HG03103 (cell line): ENCODE results near the gene U2AF1.
"Not testable (repeated sequence)": the region's sequence is repeated elsewhere in the genome, so short reads cannot be mapped to it uniquely, and the experiment has no call there.

Experiments
- ATAC-seq: cut with Tn5 transposase; IDR thresholded peaks from one replicate; pipeline ENCODE4 v1.9.1; 2021; ENCODE audit warnings: low read depth; ENCODE audit not compliant: unreplicated experiment

U2AF1 gene

GRCh38 chr21:43106965-43107793, at the start of gene U2AF1:
U2AF1 (minus strand) TSS chr21:43107570; CDS start chr21:43107494, 76 bp downstream.
- ATAC-seq = peak; percentile 63

- not testable (repeated sequence) for ATAC-seq
These were observed 46.2 kb upstream of the U2AF1 start for GRCh38 chr21:43153601-43154000.

GRCh38 chr21:43149344-43149743, 42.0 kb upstream of the U2AF1 start:
- ATAC-seq = not testable (repeated sequence)

GRCh38 chr21:43147999-43148398, 40.6 kb upstream of the U2AF1 start:
- not testable (repeated sequence) for ATAC-seq

- ATAC-seq = not testable (repeated sequence)
These were observed 39.3 kb upstream of the U2AF1 start for GRCh38 chr21:43146637-43147036.

GRCh38 chr21:43141407-43141806, 34.0 kb upstream of the U2AF1 start:
- ATAC-seq = not testable (repeated sequence)

GRCh38 chr21:43138944-43139343, 31.6 kb upstream of the U2AF1 start:
- not testable (repeated sequence) for ATAC-seq

- ATAC-seq = not testable (repeated sequence)
These were observed 27.1 kb upstream of the U2AF1 start for GRCh38 chr21:43134520-43134919.

GRCh38 chr21:43130094-43130493, 22.7 kb upstream of the U2AF1 start:
- ATAC-seq = not testable (repeated sequence)

- not testable (repeated sequence) for ATAC-seq
These were observed 8.6 kb upstream of the U2AF1 start for GRCh38 chr21:43115956-43116355.

- not testable (repeated sequence) for ATAC-seq
These were observed 7.1 kb upstream of the U2AF1 start for GRCh38 chr21:43114483-43114882.

GRCh38 chr21:43109006-43109405, 1.6 kb upstream of the U2AF1 start:
- not testable (repeated sequence) for ATAC-seq

- ATAC-seq = not testable (repeated sequence)
These were observed 807 bp upstream of the U2AF1 start for GRCh38 chr21:43108177-43108576.

- ATAC-seq = not testable (repeated sequence)
These were observed 396 bp upstream of the U2AF1 start for GRCh38 chr21:43107794-43108137.

- ATAC-seq = not testable (repeated sequence)
These were observed 2.7 kb downstream of the U2AF1 start for GRCh38 chr21:43104642-43105041.

- not testable (repeated sequence) for ATAC-seq
These were observed 5.1 kb downstream of the U2AF1 start for GRCh38 chr21:43102281-43102680.

- not testable (repeated sequence) for ATAC-seq
These were observed 5.7 kb downstream of the U2AF1 start for GRCh38 chr21:43101676-43102075.

- not testable (repeated sequence) for ATAC-seq
These were observed 6.4 kb downstream of the U2AF1 start for GRCh38 chr21:43101000-43101399.

GRCh38 chr21:43091979-43092614, 15.3 kb downstream of the U2AF1 start:
- ATAC-seq = not testable (repeated sequence)

- not testable (repeated sequence) for ATAC-seq
These were observed 16.4 kb downstream of the U2AF1 start for GRCh38 chr21:43090947-43091346.

- ATAC-seq = not testable (repeated sequence)
These were observed 17.9 kb downstream of the U2AF1 start for GRCh38 chr21:43089463-43089862.
